Naive thymus-derived CD8-positive, alpha-beta T cell (primary cell): ENCODE data around the gene S100PBP. TPM values are rescaled to one million over a fixed set of nuclear protein-coding genes. Genes with fewer than 3 reads are reported as not detected.

Source experiments
- ATAC-seq, 2 donors: fragments of 150-1000 bp; cut with Tn5 transposase in 1 of 2; sonication (Bioruptor Pico), chemical (Tn5 transposase) in 1 of 2; 1 replicate in 1 of 2; 2 replicates in 1 of 2; pipeline ENCODE4 v1.10.0; 2021; ENCODE audit warnings: mild to moderate bottlenecking in 2 of 2, moderate library complexity in 2 of 2
- POLR2A ChIA-PET: fragments of 350-600 bp; sonication (Branson Sonifier 250); formaldehyde crosslinking; loops from one replicate; lab custom pipeline; 2021; ENCODE audit warnings: antibody characterized with exemption; lab: Charles Lee
- DNase-seq, 10 donors: peaks; one replicate each; pipeline versions ENCODE4 v3.0.0 to v3.0.0-alpha.2; 2020 to 2022
- H3K27ac Mint-ChIP-seq, 10 donors: one replicate each; pipeline ENCODE4 v1.8.0; 2020 to 2022; ENCODE audit warnings: mild to moderate bottlenecking in 10 of 10, mixed read lengths in 10 of 10, moderate library complexity in 4 of 10, inconsistent platforms in 1 of 10
- H3K27me3 Mint-ChIP-seq, 5 donors: one replicate each; pipeline ENCODE4 v1.8.0; 2021 to 2022; ENCODE audit warnings: mixed read lengths in 5 of 5
- H3K36me3 Mint-ChIP-seq, 3 donors: one replicate each; pipeline ENCODE4 v1.8.0; 2020 to 2022; ENCODE audit warnings: mixed read lengths in 3 of 3, mild to moderate bottlenecking in 2 of 3, inconsistent platforms in 1 of 3
- H3K4me1 Mint-ChIP-seq, 4 donors: one replicate each; pipeline ENCODE4 v1.8.0; 2021 to 2022; ENCODE audit warnings: mixed read lengths in 4 of 4
- H3K4me3 Mint-ChIP-seq, 10 donors: one replicate each; pipeline ENCODE4 v1.8.0; 2020 to 2022; ENCODE audit warnings: mild to moderate bottlenecking in 10 of 10, mixed read lengths in 10 of 10, moderate library complexity in 6 of 10, inconsistent platforms in 1 of 10
- H3K9me3 Mint-ChIP-seq, 9 donors: one replicate each; pipeline ENCODE4 v1.8.0; 2020 to 2022; ENCODE audit warnings: mixed read lengths in 9 of 9, mild to moderate bottlenecking in 3 of 9, inconsistent platforms in 1 of 9, moderate library complexity in 1 of 9
- polyA plus RNA-seq, 3 donors: library from polyadenylated mRNA; unstranded; fragments of 300-500 nt; fragmentation: Illumina TruSeq; gene quantifications; one replicate each; pipeline ENCODE4 v1.2.3, GENCODE V29; 2021
- total RNA-seq, 8 experiments: library from RNA in 2 of 8; stranded (reverse) in 2 of 8; gene quantifications; one replicate each; pipeline ENCODE4 v1.2.3 and lab custom pipeline; 2021 to 2026

Gene S100PBP
- total and polyA plus RNA-seq, 5 experiments from 2014 or later, result 5.0 to 50.5 (median 9.6) TPM

DNA sequence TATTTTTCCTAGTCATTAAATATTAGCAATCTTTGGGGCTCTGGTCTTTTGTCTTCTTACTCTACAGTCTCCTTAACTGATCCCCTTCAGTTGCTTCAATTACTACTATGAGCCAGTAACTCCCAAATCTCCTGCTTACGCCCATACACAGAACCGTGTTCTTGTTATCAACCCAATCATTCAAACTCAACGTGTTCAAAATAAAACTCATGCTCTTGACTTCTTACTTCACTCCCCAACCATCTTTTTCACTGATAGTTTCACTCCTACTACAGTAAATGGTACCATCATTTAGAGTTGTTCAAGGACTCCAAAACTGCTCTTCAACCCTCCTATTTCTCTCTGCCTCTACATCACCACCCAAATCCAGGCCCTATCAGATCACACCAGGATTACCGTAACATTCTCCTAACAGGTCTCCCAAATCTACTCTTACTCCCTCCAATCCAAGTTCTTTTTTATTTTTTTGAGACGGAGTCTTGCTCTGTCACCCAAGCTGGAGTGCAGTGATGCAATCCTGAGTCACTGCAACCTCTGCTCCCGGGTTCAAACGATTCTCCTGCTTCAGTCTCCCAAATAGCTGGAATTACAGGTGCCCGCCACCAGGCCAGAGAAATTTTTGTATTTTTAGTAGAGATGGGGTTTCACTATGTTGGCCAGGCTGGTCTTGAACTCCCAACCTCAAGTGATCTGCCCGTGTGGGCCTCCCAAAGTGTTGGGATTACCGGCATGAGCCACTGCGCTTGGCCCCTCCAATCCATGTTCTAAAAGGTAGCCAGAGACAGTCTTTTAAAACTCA lies 3.3 kb upstream of the S100PBP start:
- POLR2A ChIA-PET, result interaction anchor here (0.6 kb wide), 1 partner anchor 557 kb away, joined by 3 read pairs; no protein-coding TSS in a partner anchor
- peaks cover 34 to 69% (median 62%) of the 10 kb centered on the region in 4 donors for H3K4me1 Mint-ChIP-seq
- H3K36me3 Mint-ChIP-seq, result peaks cover 0 to 39% (median 9%) of the 10 kb centered on the region in 3 donors
- peak overlapping the region in 8 of 10 donors; percentile 0 to 33 (median 8) for H3K27ac Mint-ChIP-seq
- ATAC-seq (no peak), DNase-seq (no peak)
- no peaks in the 10 kb centered on the region for H3K27me3 Mint-ChIP-seq
- H3K4me3 Mint-ChIP-seq, result peak overlapping the region in 9 of 10 donors; percentile 3 to 97 (median 61)
- no peaks in the 10 kb centered on the region for H3K9me3 Mint-ChIP-seq

DNA sequence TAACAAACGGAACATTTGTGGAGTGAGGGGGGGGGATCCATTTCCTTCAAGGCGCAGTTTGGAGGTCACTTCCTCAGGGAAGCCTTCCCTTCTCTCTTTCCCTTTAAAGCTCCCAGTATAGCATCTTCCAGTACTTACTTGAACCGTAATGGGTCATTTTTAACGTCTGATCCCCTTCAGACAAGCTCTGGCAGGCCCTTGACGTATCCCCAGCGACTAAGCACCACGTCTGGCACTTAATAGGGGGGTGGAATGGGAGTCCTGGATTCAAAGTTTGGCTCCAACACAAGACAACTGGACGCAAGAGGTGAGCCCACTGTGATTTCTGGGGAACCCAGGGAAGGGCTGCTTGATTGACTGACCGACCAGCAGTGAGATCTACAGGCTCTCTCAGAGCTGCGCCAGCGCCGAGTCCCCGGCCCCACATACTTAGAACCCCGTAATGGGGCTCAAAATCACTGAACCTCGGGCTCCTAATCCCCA lies 736 bp upstream of the S100PBP start:
- ATAC-seq, result no peak
- peak in 1 of 10 donors; percentile 5 for DNase-seq
- POLR2A ChIA-PET, result interaction anchor here (0.6 to 2.3 kb wide), 7 partner anchors 14 to 803 kb away, joined by 3 to 11 read pairs (median 4); partner anchors contain the start of genes KHDRBS1, RBBP4 and ZBTB8OS
- Mint-ChIP-seq H3K4me3 (peak overlapping the region; percentile 93 to 98 (median 96)), H3K9me3 (no peaks in the 10 kb centered on the region), H3K4me1 (peaks cover 31 to 75% (median 63%) of the 10 kb centered on the region in 4 donors), H3K27ac (peak overlapping the region; percentile 71 to 97 (median 92)), H3K36me3 (peaks cover 0 to 14% (median 0%) of the 10 kb centered on the region in 3 donors), H3K27me3 (no peaks in the 10 kb centered on the region)

GRCh38 chr1:32817815-32818786 lies 648 bp downstream of the S100PBP start:
- Mint-ChIP-seq H3K4me3 (peak overlapping the region; percentile 93 to 98 (median 96)), H3K9me3 (no peaks in the 10 kb centered on the region), H3K27me3 (no peaks in the 10 kb centered on the region), H3K27ac (peak overlapping the region; percentile 71 to 97 (median 92)), H3K4me1 (peaks cover 25 to 74% (median 58%) of the 10 kb centered on the region in 4 donors), H3K36me3 (peaks cover 0 to 9% (median 0%) of the 10 kb centered on the region in 3 donors)
- ATAC-seq (peak in 1 of 2 donors; percentile 0), DNase-seq (peak in 8 of 10 donors; percentile 13 to 62 (median 27))
- POLR2A ChIA-PET, result interaction anchor here (0.5 to 2.3 kb wide), 7 partner anchors 9 to 805 kb away, joined by 3 to 11 read pairs (median 4); partner anchors contain the start of genes KHDRBS1, RBBP4 and ZBTB8OS

GRCh38 chr1:32818804-32819541 lies 1.5 kb downstream of the S100PBP start:
- no peaks in the 10 kb centered on the region for H3K9me3 Mint-ChIP-seq
- H3K27ac Mint-ChIP-seq, result peak overlapping the region; percentile 71 to 97 (median 88)
- peak in 2 of 10 donors; percentile 14 to 26 for DNase-seq
- peaks cover 19 to 70% (median 51%) of the 10 kb centered on the region in 4 donors for H3K4me1 Mint-ChIP-seq
- no peaks in the 10 kb centered on the region for H3K27me3 Mint-ChIP-seq
- POLR2A ChIA-PET, result interaction anchor here (0.5 to 1.0 kb wide), 5 partner anchors 8 to 743 kb away, joined by 3 to 7 read pairs (median 3); no protein-coding TSS in a partner anchor
- H3K36me3 Mint-ChIP-seq, result peaks cover 0 to 4% (median 0%) of the 10 kb centered on the region in 3 donors
- H3K4me3 Mint-ChIP-seq, result peak overlapping the region; percentile 93 to 98 (median 96)
- ATAC-seq, result no peak

GRCh38 chr1:32825181-32825580 lies 7.7 kb downstream of the S100PBP start:
- no peak overlapping the region for H3K27ac Mint-ChIP-seq
- no peak overlapping the region for H3K4me3 Mint-ChIP-seq
- no peaks in the 10 kb centered on the region for H3K27me3 Mint-ChIP-seq
- POLR2A ChIA-PET, result no interaction called here
- no peaks in the 10 kb centered on the region for H3K9me3 Mint-ChIP-seq
- DNase-seq (no peak), ATAC-seq (no peak)
- H3K36me3 Mint-ChIP-seq, result peaks cover 4 to 44% (median 22%) of the 10 kb centered on the region in 3 donors
- peaks cover 5 to 41% (median 23%) of the 10 kb centered on the region in 4 donors for H3K4me1 Mint-ChIP-seq

- Mint-ChIP-seq H3K9me3 (no peaks in the 10 kb centered on the region), H3K36me3 (peaks cover 4 to 72% (median 34%) of the 10 kb centered on the region in 3 donors), H3K4me1 (peaks cover 5 to 34% (median 20%) of the 10 kb centered on the region in 4 donors), H3K4me3 (no peak overlapping the region), H3K27ac (no peak overlapping the region), H3K27me3 (no peaks in the 10 kb centered on the region)
- peak in 1 of 10 donors; percentile 5 for DNase-seq
- no peak for ATAC-seq
- POLR2A ChIA-PET, result interaction anchor here (0.6 to 1.0 kb wide), 2 partner anchors 10 to 77 kb away, joined by 3 read pairs; no protein-coding TSS in a partner anchor
Observed at GRCh38 chr1:32828341-32828740, 10.9 kb downstream of the S100PBP start.

DNA sequence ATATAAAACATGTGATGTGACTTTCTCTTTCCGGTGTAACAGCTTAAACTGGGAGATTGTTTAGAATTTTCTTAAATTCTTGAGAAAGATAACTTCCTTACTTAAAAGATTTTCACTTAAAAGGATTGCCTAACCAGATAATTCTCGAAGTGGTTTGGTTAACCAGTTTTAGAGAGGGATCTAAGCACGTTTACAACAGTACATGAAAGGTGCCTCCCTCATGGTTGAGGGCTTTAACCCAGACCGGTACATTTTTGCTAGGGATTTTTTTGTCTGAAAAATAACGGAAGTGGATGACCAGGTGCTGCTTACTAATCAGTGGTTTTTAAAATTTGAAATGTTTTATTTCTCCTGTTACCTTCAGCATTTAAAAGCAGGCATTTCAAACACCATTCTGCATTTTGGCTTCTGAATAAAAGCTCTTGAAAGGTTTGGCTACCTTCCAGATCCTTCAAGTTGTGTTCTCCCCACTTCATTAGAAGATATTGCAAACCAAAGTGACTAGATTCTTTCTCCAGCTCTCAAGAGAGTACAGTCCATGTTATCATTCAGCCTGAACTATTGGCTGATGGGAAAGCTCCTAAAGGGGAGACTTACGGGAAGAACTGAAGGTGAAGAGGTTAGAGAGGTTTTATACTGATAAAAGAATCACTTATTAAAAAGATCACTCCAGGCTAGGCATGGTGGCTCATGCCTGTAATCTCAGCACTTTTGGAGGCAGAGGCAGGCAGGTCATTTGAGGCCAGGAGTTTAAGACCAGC lies 12.8 kb downstream of the S100PBP start:
- peaks cover 8 to 85% (median 39%) of the 10 kb centered on the region in 3 donors for H3K36me3 Mint-ChIP-seq
- peak in 1 of 2 donors; percentile 52 for ATAC-seq
- peak overlapping the region in 2 of 10 donors; percentile 4 to 27 for H3K4me3 Mint-ChIP-seq
- POLR2A ChIA-PET, result interaction anchor here (1.4 kb wide), 1 partner anchor 14 kb away, joined by 3 read pairs; no protein-coding TSS in a partner anchor
- peak overlapping the region in 6 of 10 donors; percentile 2 to 77 (median 57) for H3K27ac Mint-ChIP-seq
- no peaks in the 10 kb centered on the region for H3K9me3 Mint-ChIP-seq
- DNase-seq, result no peak
- H3K27me3 Mint-ChIP-seq, result no peaks in the 10 kb centered on the region
- H3K4me1 Mint-ChIP-seq, result peaks cover 4 to 30% (median 17%) of the 10 kb centered on the region in 4 donors

- H3K27ac Mint-ChIP-seq, result peak overlapping the region in 5 of 10 donors; percentile 4 to 77 (median 40)
- no peaks in the 10 kb centered on the region for H3K27me3 Mint-ChIP-seq
- H3K4me3 Mint-ChIP-seq, result no peak overlapping the region
- H3K9me3 Mint-ChIP-seq, result no peaks in the 10 kb centered on the region
- H3K36me3 Mint-ChIP-seq, result peaks cover 8 to 84% (median 26%) of the 10 kb centered on the region in 3 donors
- H3K4me1 Mint-ChIP-seq, result peaks cover 4 to 21% (median 15%) of the 10 kb centered on the region in 4 donors
- DNase-seq (no peak), ATAC-seq (no peak)
- POLR2A ChIA-PET, result no interaction called here
Observed at GRCh38 chr1:32831878-32832277, 14.4 kb downstream of the S100PBP start.

GRCh38 chr1:32848354-32849063 lies 31.1 kb downstream of the S100PBP start:
- Mint-ChIP-seq H3K4me1 (peaks cover 0 to 1% (median 0%) of the 10 kb centered on the region in 4 donors), H3K36me3 (peaks cover 0 to 56% (median 14%) of the 10 kb centered on the region in 3 donors), H3K4me3 (no peak overlapping the region), H3K27me3 (no peaks in the 10 kb centered on the region), H3K27ac (no peak overlapping the region), H3K9me3 (peaks cover 0 to 2% (median 0%) of the 10 kb centered on the region in 9 donors)
- POLR2A ChIA-PET, result no interaction called here
- ATAC-seq, result no peak
- DNase-seq, result no peak

GRCh38 chr1:32855861-32856617 lies 38.6 kb downstream of the S100PBP start:
- no peak for DNase-seq
- POLR2A ChIA-PET, result no interaction called here
- Mint-ChIP-seq H3K4me1 (no peaks in the 10 kb centered on the region), H3K36me3 (peaks cover 10 to 78% (median 21%) of the 10 kb centered on the region in 3 donors), H3K27ac (no peak overlapping the region), H3K4me3 (no peak overlapping the region), H3K27me3 (no peaks in the 10 kb centered on the region), H3K9me3 (no peaks in the 10 kb centered on the region)
- no peak for ATAC-seq
